ENCODE results near the gene MCCD1. TPM values are rescaled to one million over a fixed set of nuclear protein-coding genes. Genes with fewer than 3 reads are reported as not detected.

The MCCD1 gene
- total and polyA plus RNA-seq, 2 of the 13 experiments (the other 11 are each of a cell fraction or from before 2014, with no cell fraction given), result 0.15 TPM; not detected in 1

- TF ChIP-seq ZBTB8A (CRISPR knock-in tag; IDR thresholded peaks at IDR 0.05; ENCODE audit: borderline replicate concordance, low read depth) (no peak), ZNF234 (CRISPR knock-in tag; conservative IDR thresholded peaks at IDR 0.05) (no peak), ZNF362 (CRISPR knock-in tag; IDR thresholded peaks at IDR 0.05; ENCODE audit: borderline replicate concordance) (no peak), ZNF224 (CRISPR knock-in tag; IDR thresholded peaks at IDR 0.05) (no peak), NCOA2 (CRISPR knock-in tag; IDR thresholded peaks at IDR 0.05) (peak; percentile 34; the same call in 1 of the 2 replicates), ZNF17 (CRISPR knock-in tag; IDR thresholded peaks at IDR 0.05) (no peak), NFIC (IDR thresholded peaks at IDR 0.05; ENCODE audit: low read length) (0 out of 2 replicates have a peak, but pooled peaks have one; percentile 41), TEAD2 (CRISPR knock-in tag; IDR thresholded peaks at IDR 0.05) (0 out of 2 replicates have a peak, but pooled peaks have one; percentile 47), TAF1 (CRISPR knock-in tag; IDR thresholded peaks at IDR 0.05) (no peak), ZSCAN30 (CRISPR knock-in tag; IDR thresholded peaks at IDR 0.05) (no peak), SIX1 (CRISPR knock-in tag; IDR thresholded peaks at IDR 0.05; ENCODE audit: borderline replicate concordance) (no peak), ZSCAN31 (CRISPR knock-in tag; IDR thresholded peaks at IDR 0.05; ENCODE audit: low read depth) (no peak), ZBTB4 (CRISPR knock-in tag; IDR thresholded peaks at IDR 0.05; ENCODE audit: borderline replicate concordance) (no peak), MIXL1 (CRISPR knock-in tag; IDR thresholded peaks at IDR 0.05) (peak; percentile 84; the same call in 1 of the 2 replicates)
- TF ChIP-seq, protein P1, sequence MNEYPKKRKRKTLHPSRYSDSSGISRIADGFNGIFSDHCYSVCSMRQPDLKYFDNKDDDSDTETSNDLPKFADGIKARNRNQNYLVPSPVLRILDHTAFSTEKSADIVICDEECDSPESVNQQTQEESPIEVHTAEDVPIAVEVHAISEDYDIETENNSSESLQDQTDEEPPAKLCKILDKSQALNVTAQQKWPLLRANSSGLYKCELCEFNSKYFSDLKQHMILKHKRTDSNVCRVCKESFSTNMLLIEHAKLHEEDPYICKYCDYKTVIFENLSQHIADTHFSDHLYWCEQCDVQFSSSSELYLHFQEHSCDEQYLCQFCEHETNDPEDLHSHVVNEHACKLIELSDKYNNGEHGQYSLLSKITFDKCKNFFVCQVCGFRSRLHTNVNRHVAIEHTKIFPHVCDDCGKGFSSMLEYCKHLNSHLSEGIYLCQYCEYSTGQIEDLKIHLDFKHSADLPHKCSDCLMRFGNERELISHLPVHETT (CRISPR knock-in tag; conservative IDR thresholded peaks at IDR 0.05), result no peak
- TF ChIP-seq, protein P2, sequence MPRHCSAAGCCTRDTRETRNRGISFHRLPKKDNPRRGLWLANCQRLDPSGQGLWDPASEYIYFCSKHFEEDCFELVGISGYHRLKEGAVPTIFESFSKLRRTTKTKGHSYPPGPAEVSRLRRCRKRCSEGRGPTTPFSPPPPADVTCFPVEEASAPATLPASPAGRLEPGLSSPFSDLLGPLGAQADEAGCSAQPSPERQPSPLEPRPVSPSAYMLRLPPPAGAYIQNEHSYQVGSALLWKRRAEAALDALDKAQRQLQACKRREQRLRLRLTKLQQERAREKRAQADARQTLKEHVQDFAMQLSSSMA (CRISPR knock-in tag; IDR thresholded peaks at IDR 0.05), result no peak
- TF ChIP-seq, protein P3, sequence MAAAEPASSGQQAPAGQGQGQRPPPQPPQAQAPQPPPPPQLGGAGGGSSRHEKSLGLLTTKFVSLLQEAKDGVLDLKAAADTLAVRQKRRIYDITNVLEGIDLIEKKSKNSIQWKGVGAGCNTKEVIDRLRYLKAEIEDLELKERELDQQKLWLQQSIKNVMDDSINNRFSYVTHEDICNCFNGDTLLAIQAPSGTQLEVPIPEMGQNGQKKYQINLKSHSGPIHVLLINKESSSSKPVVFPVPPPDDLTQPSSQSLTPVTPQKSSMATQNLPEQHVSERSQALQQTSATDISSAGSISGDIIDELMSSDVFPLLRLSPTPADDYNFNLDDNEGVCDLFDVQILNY (CRISPR knock-in tag; conservative IDR thresholded peaks at IDR 0.05), result no peak
- TF ChIP-seq, protein P4, sequence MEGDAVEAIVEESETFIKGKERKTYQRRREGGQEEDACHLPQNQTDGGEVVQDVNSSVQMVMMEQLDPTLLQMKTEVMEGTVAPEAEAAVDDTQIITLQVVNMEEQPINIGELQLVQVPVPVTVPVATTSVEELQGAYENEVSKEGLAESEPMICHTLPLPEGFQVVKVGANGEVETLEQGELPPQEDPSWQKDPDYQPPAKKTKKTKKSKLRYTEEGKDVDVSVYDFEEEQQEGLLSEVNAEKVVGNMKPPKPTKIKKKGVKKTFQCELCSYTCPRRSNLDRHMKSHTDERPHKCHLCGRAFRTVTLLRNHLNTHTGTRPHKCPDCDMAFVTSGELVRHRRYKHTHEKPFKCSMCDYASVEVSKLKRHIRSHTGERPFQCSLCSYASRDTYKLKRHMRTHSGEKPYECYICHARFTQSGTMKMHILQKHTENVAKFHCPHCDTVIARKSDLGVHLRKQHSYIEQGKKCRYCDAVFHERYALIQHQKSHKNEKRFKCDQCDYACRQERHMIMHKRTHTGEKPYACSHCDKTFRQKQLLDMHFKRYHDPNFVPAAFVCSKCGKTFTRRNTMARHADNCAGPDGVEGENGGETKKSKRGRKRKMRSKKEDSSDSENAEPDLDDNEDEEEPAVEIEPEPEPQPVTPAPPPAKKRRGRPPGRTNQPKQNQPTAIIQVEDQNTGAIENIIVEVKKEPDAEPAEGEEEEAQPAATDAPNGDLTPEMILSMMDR (CRISPR knock-in tag; IDR thresholded peaks at IDR 0.05), result 0 out of 2 replicates have a peak, but pooled peaks have one; percentile 21
These were observed 778 bp downstream of the MCCD1 start (continued) for GRCh38 chr6:31529329-31530150.

All from HepG2 (cell line).